ENCODE data around the gene HACD2.

The HACD2 gene

GRCh38 chr3:123628996-123629746 is 44.3 kb upstream of the HACD2 start:
- H3K4me3 ChIP-seq (ENCODE audit: low read depth, low read length): no peak overlapping the region
- in situ Hi-C loops (cut with HindIII; ENCODE audit: low sequenced_read_pairs): no loop called here
- TF ChIP-seq CTCF (IDR thresholded peaks at IDR 0.05; ENCODE audit: low read depth, low read length, missing control alignments): no peak
- DNase-seq (ENCODE audit: low read depth): no peak

- TF ChIP-seq CTCF (IDR thresholded peaks at IDR 0.05; ENCODE audit: low read depth, low read length, missing control alignments): no peak
- DNase-seq (ENCODE audit: low read depth): no peak
- in situ Hi-C loops (cut with HindIII; ENCODE audit: low sequenced_read_pairs): no loop called here
- H3K4me3 ChIP-seq (ENCODE audit: low read depth, low read length): no peak overlapping the region
Measured at GRCh38 chr3:123627673-123628670, 43.1 kb upstream of the HACD2 start.

DNA sequence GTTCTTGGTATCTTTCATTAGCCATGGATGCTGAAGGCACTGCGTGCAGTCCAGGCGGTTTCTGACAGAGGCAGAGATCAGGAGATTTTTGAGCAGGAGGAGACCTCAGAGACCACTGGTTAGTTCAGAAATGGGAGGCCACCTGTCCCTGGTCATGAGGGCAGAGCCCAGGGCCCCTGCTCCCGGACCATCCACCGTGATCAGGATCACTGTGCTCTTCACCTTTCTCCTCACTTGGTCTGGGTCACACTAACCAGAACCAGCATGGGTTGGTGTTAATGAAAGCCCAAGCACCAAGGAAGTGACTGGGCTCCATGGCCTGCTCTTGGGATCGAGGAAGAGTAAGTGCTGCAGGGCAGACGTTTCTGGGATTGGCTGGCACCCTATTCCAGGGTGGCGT is 42.0 kb upstream of the HACD2 start:
- TF ChIP-seq CTCF (IDR thresholded peaks at IDR 0.05; ENCODE audit: low read depth, low read length, missing control alignments): no peak
- DNase-seq (ENCODE audit: low read depth): no peak
- in situ Hi-C loops (cut with HindIII; ENCODE audit: low sequenced_read_pairs): no loop called here
- no peak overlapping the region for H3K4me3 ChIP-seq (ENCODE audit: low read depth, low read length)

DNA sequence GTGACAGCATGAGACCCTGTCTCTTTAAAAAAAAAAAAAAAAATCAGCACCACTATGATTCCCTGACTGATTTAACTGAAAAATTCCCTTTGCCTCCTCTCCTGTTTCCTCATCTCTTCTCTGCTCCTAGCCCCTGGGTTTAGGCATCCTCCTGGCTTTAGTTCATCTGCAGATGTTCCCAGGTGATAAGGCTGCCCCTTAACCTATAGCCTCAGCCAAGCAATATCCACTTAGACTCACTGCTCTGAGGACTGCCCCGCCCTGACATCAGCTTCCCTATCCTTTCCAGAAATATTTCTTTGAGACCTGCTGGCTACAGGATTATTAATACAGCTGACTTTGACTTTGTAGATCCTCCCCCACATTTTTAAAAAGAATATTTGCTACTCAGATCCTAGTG is 39.4 kb upstream of the HACD2 start:
- H3K4me3 ChIP-seq (ENCODE audit: low read depth, low read length): no peak overlapping the region
- no peak for TF ChIP-seq CTCF (IDR thresholded peaks at IDR 0.05; ENCODE audit: low read depth, low read length, missing control alignments)
- DNase-seq (ENCODE audit: low read depth): no peak
- in situ Hi-C loops (cut with HindIII; ENCODE audit: low sequenced_read_pairs): no loop called here

- in situ Hi-C loops (cut with HindIII; ENCODE audit: low sequenced_read_pairs): no loop called here
- H3K4me3 ChIP-seq (ENCODE audit: low read depth, low read length): no peak overlapping the region
- DNase-seq (ENCODE audit: low read depth): no peak
- TF ChIP-seq CTCF (IDR thresholded peaks at IDR 0.05; ENCODE audit: low read depth, low read length, missing control alignments): no peak
Measured at GRCh38 chr3:123623346-123623880, 38.6 kb upstream of the HACD2 start.

DNA sequence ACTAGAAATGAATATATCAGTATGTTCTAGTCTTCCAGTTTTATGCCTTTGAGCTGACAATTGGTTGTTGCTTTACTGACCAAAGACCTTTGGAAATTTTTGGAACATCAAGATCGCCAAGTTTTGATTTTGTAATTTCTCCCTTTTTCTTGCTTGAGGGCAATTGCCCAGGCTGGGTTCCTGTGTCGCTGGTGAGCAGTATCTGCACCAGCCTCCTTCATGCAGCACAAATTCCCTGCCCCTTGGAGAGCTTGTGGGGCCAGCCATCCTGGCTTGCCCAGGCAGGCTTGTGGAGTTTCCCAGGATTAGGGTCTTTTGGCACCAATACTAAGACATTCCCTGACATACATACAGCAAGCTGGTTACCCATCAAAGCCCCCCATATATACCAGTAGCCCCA is 37.9 kb upstream of the HACD2 start:
- TF ChIP-seq CTCF (IDR thresholded peaks at IDR 0.05; ENCODE audit: low read depth, low read length, missing control alignments): no peak
- no peak overlapping the region for H3K4me3 ChIP-seq (ENCODE audit: low read depth, low read length)
- in situ Hi-C loops (cut with HindIII; ENCODE audit: low sequenced_read_pairs): no loop called here
- no peak for DNase-seq (ENCODE audit: low read depth)

Data from astrocyte of the cerebellum (primary cell).